ENCODE data around the gene LRP11. TPM values are rescaled to one million over a fixed set of nuclear protein-coding genes. Genes with fewer than 3 reads are reported as not detected.

LRP11 gene
- polyA plus RNA-seq, 1 donor from 2014 or later = 57.0 TPM

DNA sequence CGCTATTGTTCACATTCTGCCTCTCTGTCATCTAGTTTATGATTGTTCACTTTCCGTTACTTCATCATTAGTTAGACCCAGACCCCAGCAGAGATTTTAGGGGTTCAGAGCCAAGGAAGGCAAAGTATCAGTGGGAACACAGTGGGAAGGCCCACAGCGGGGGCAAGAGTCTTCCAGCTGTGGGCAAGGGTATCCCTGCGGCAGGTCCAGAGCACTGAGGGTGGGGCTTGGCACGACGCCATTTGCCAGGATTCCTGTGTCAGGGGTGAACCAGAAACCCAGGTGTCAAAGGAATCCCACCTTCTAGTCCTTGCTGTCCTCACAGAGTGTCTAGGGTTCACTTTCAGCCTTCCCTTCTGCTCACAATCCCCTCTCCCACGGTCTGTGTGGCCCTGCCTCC is 20.5 kb upstream of the LRP11 start:
- no peaks in the 10 kb centered on the region for H3F3A ChIP-seq (ENCODE audit: insufficient read depth, low read length, poor library complexity, severe bottlenecking)
- H3K36me3 ChIP-seq (ENCODE audit: insufficient read depth, low read length) = no peaks in the 10 kb centered on the region
- H3K9ac ChIP-seq (ENCODE audit: low read length) = no peak overlapping the region

GRCh38 chr6:149884215-149884614 is 20.1 kb upstream of the LRP11 start:
- Histone ChIP-seq H3K4me2 (ENCODE audit: low read length) (no peak overlapping the region), H3K9me2 (ENCODE audit: insufficient read depth, low read length) (no peaks in the 10 kb centered on the region), H4K20me1 (ENCODE audit: insufficient read depth) (no peaks in the 10 kb centered on the region), H3K9me3 (ENCODE audit: low read length) (no peaks in the 10 kb centered on the region), H3K36me3 (ENCODE audit: insufficient read depth, low read length) (no peaks in the 10 kb centered on the region), H3F3A (ENCODE audit: insufficient read depth, low read length, poor library complexity, severe bottlenecking) (no peaks in the 10 kb centered on the region), H3K9ac (ENCODE audit: low read length) (no peak overlapping the region), H3K27me3 (ENCODE audit: insufficient read depth, low read depth, low read length) (no peaks in the 10 kb centered on the region), H3K4me3 (ENCODE audit: low read length) (no peak overlapping the region), H3K79me2 (replicated peaks; ENCODE audit: insufficient read depth, low read length) (no peaks in the 10 kb centered on the region), H2AFZ (ENCODE audit: low read depth, low read length) (no peak overlapping the region), H3K27ac (ENCODE audit: low read length) (no peak overlapping the region)
- TF ChIP-seq REST (IDR thresholded peaks at IDR 0.05; ENCODE audit: borderline replicate concordance) (no peak), MXI1 (conservative IDR thresholded peaks at IDR 0.05; ENCODE audit: poor library complexity, severe bottlenecking) (no peak), SMC3 (conservative IDR thresholded peaks at IDR 0.05; ENCODE audit: poor library complexity) (no peak), EP300 (conservative IDR thresholded peaks at IDR 0.05; ENCODE audit: poor library complexity, severe bottlenecking) (no peak), EZH2 (IDR thresholded peaks at IDR 0.05; ENCODE audit: borderline replicate concordance, insufficient read depth, low read length, poor library complexity, severe bottlenecking) (no peak), POLR2AphosphoS5 (IDR thresholded peaks at IDR 0.05) (no peak), RAD21 (conservative IDR thresholded peaks at IDR 0.05) (no peak)
- TF ChIP-seq, protein P1, sequence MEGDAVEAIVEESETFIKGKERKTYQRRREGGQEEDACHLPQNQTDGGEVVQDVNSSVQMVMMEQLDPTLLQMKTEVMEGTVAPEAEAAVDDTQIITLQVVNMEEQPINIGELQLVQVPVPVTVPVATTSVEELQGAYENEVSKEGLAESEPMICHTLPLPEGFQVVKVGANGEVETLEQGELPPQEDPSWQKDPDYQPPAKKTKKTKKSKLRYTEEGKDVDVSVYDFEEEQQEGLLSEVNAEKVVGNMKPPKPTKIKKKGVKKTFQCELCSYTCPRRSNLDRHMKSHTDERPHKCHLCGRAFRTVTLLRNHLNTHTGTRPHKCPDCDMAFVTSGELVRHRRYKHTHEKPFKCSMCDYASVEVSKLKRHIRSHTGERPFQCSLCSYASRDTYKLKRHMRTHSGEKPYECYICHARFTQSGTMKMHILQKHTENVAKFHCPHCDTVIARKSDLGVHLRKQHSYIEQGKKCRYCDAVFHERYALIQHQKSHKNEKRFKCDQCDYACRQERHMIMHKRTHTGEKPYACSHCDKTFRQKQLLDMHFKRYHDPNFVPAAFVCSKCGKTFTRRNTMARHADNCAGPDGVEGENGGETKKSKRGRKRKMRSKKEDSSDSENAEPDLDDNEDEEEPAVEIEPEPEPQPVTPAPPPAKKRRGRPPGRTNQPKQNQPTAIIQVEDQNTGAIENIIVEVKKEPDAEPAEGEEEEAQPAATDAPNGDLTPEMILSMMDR (IDR thresholded peaks at IDR 0.05; ENCODE audit: poor library complexity, severe bottlenecking) = no peak

More for the DNA sequence above, 20.5 kb upstream of the LRP11 start:
- H3K9me3 ChIP-seq (ENCODE audit: low read length) = no peaks in the 10 kb centered on the region
- no peaks in the 10 kb centered on the region for H4K20me1 ChIP-seq (ENCODE audit: insufficient read depth)
- H3K27ac ChIP-seq (ENCODE audit: low read length) = no peak overlapping the region
- H3K9me2 ChIP-seq (ENCODE audit: insufficient read depth, low read length) = no peaks in the 10 kb centered on the region
- no peak overlapping the region for H2AFZ ChIP-seq (ENCODE audit: low read depth, low read length)
- H3K4me3 ChIP-seq (ENCODE audit: low read length) = no peak overlapping the region
- H3K27me3 ChIP-seq (ENCODE audit: insufficient read depth, low read depth, low read length) = no peaks in the 10 kb centered on the region
- no peak overlapping the region for H3K4me2 ChIP-seq (ENCODE audit: low read length)
- H3K79me2 ChIP-seq (replicated peaks; ENCODE audit: insufficient read depth, low read length) = no peaks in the 10 kb centered on the region
- TF ChIP-seq MXI1 (conservative IDR thresholded peaks at IDR 0.05; ENCODE audit: poor library complexity, severe bottlenecking) (no peak), SMC3 (conservative IDR thresholded peaks at IDR 0.05; ENCODE audit: poor library complexity) (no peak), EZH2 (IDR thresholded peaks at IDR 0.05; ENCODE audit: borderline replicate concordance, insufficient read depth, low read length, poor library complexity, severe bottlenecking) (no peak), POLR2AphosphoS5 (IDR thresholded peaks at IDR 0.05) (no peak), REST (IDR thresholded peaks at IDR 0.05; ENCODE audit: borderline replicate concordance) (no peak), RAD21 (conservative IDR thresholded peaks at IDR 0.05) (no peak), EP300 (conservative IDR thresholded peaks at IDR 0.05; ENCODE audit: poor library complexity, severe bottlenecking) (no peak), TAF1 (IDR thresholded peaks at IDR 0.05; ENCODE audit: low read depth) (no peak)
- TF ChIP-seq, protein P1 (IDR thresholded peaks at IDR 0.05; ENCODE audit: poor library complexity, severe bottlenecking) = no peak

All from neural cell (in vitro differentiated cells).